Prostate gland (tissue), 2 donors: Measurements from ENCODE around the gene GSTK1. TPM values are rescaled to one million over a fixed set of nuclear protein-coding genes. Genes with fewer than 3 reads are reported as not detected.
A peak's percentile ranks its signal among the peaks of the same experiment; 100 is the strongest.

Source experiments
- DNase-seq: peaks from one replicate; pipeline ENCODE4 v3.0.0-alpha.2; 2019; ENCODE audit warnings: low spot score
- H3K27ac ChIP-seq, 2 donors: fragments of 200-600 bp; sonication (generic); 2 replicates each; pipeline ENCODE4 v1.5.1; 2017 to 2019
- H3K27me3 ChIP-seq: fragments of 200-600 bp; sonication (generic); replicated peaks from 2 replicates; pipeline ENCODE4 v1.5.1; 2019; ENCODE audit not compliant: insufficient read depth
- H3K36me3 ChIP-seq, 2 donors: fragments of 200-600 bp; sonication (generic); 1 replicate in 1 of 2; 2 replicates in 1 of 2; pipeline versions ENCODE4 v1.5.1 to v1.8.1; 2017 to 2019
- H3K4me1 ChIP-seq: fragments of 200-600 bp; sonication (generic); replicated peaks from 2 replicates; pipeline ENCODE4 v1.5.1; 2019
- H3K4me3 ChIP-seq, 2 donors: fragments of 200-600 bp; sonication (generic); 2 replicates each; pipeline ENCODE4 v1.5.1; 2017 to 2019
- H3K9me3 ChIP-seq: fragments of 200-600 bp; sonication (generic); 2 replicates; pipeline ENCODE4 v1.5.1; 2017
- CTCF ChIP-seq, 4 experiments: fragments of 200-600 bp in 2 of 4; fragments of 450-650 bp in 2 of 4; sonication (generic) in 2 of 4; IDR thresholded peaks; 1 replicate in 3 of 4; 2 replicates in 1 of 4; pipeline ENCODE4 v1.5.1; 2016 to 2019; ENCODE audit warnings: antibody characterized with exemption in 4 of 4, mild to moderate bottlenecking in 2 of 4, moderate library complexity in 2 of 4
- POLR2A ChIP-seq: fragments of 450-650 bp; IDR thresholded peaks from one replicate; pipeline ENCODE4 v1.6.1; 2016; ENCODE audit warnings: antibody characterized with exemption, mild to moderate bottlenecking
- POLR2AphosphoS5 ChIP-seq: sonication (generic); formaldehyde crosslinking; IDR thresholded peaks from one replicate; pipeline ENCODE4 v1.6.1; 2017; ENCODE audit warnings: antibody characterized with exemption
- WGBS: methylation state at CpG from one replicate; pipeline ENCODE4 v1.1.5; 2018; 5-methylcytosine and 5-hydroxymethylcytosine counted together
- intact Hi-C: fragments of 100-400 bp; cut with DNase I; formaldehyde crosslinking; loops from one replicate; pipeline ENCODE4 v1.14.2; 2022
- small RNA-seq, 2 donors: library from RNA; depleted of rRNA; stranded (forward); fragments of <200 nt; gene quantifications; one replicate each; pipeline ENCODE3, GENCODE V24; 2016
- total RNA-seq, 2 donors: library from RNA; depleted of rRNA; stranded (reverse); fragments of >200 nt; gene quantifications; one replicate each; pipeline ENCODE4 v1.1.0, GENCODE V29; 2016

GSTK1 gene
- total RNA-seq, 2 donors from 2014 or later = 134 to 153 TPM

- no peak within 1 kb of the TSS for H3K4me3 ChIP-seq
- WGBS = 73% methylated on average over 5 of the region's 5 CpGs
- no peak within 1 kb of the TSS for H3K27ac ChIP-seq
- no peaks in the 10 kb centered on the region for H3K36me3 ChIP-seq
- no peaks in the 10 kb centered on the region for H3K9me3 ChIP-seq
- intact Hi-C loops = no loop called here
- H3K27me3 ChIP-seq = no peaks in the 10 kb centered on the region
- DNase-seq = no peak
- H3K4me1 ChIP-seq = no peaks in the 10 kb centered on the region
- TF ChIP-seq POLR2AphosphoS5 (no peak), CTCF (IDR thresholded peaks at IDR 0.05) (no peak), POLR2A (no peak)
These were observed 52.5 kb downstream of the GSTK1 start, which contains the start of gene CLCN1 for GRCh38 chr7:143315776-143316175. Gene CLCN1 (plus strand): TSS chr7:143316111. CDS start chr7:143316213, 102 bp downstream.

GRCh38 chr7:143316492-143316891 lies 53.3 kb downstream of the GSTK1 start:
- no peak overlapping the region for H3K27ac ChIP-seq
- H3K4me3 ChIP-seq = no peak overlapping the region
- H3K9me3 ChIP-seq = no peaks in the 10 kb centered on the region
- no peaks in the 10 kb centered on the region for H3K27me3 ChIP-seq
- no peaks in the 10 kb centered on the region for H3K36me3 ChIP-seq
- 83% methylated on average over 4 of the region's 4 CpGs for WGBS
- no peak for DNase-seq
- no peak for TF ChIP-seq POLR2A
- no peak for TF ChIP-seq POLR2AphosphoS5
- TF ChIP-seq CTCF (IDR thresholded peaks at IDR 0.05) = no peak
- intact Hi-C loops = no loop called here
- H3K4me1 ChIP-seq = no peaks in the 10 kb centered on the region

- intact Hi-C loops = no loop called here
These were observed 55.4 kb downstream of the GSTK1 start for GRCh38 chr7:143318661-143319060.

More at GRCh38 chr7:143318661-143319060, 55.4 kb downstream of the GSTK1 start:
- no peak overlapping the region for H3K4me3 ChIP-seq
- TF ChIP-seq POLR2A (no peak), CTCF (IDR thresholded peaks at IDR 0.05) (peak in 1 of 4 experiments; percentile 30), POLR2AphosphoS5 (peak; percentile 67)
- H3K4me1 ChIP-seq = no peaks in the 10 kb centered on the region
- no peaks in the 10 kb centered on the region for H3K9me3 ChIP-seq
- WGBS = 31% methylated on average over 5 of the region's 5 CpGs
- DNase-seq = peak; percentile 67
- no peaks in the 10 kb centered on the region for H3K36me3 ChIP-seq
- peak overlapping the region in 1 of 2 donors; percentile 45 for H3K27ac ChIP-seq
- H3K27me3 ChIP-seq = no peaks in the 10 kb centered on the region

Small RNAs within 50 kb of the gene (small RNA-seq; reads per million reads assigned to genes)
- gene AC073342.3 (0 reads per million in 2 donors), gene RN7SL481P (0 reads per million in 2 donors), gene RN7SL535P (0 reads per million in 2 donors)

Other genes starting within 250 kb of the GSTK1 start
- gene OR9A2, start 236.3 kb upstream of the GSTK1 start, total RNA-seq = not detected
- gene OR6V1, start 211.1 kb upstream of the GSTK1 start, total RNA-seq = not detected
- gene PIP, start 131.4 kb upstream of the GSTK1 start, total RNA-seq = 10 to 100 TPM in 1 of 2 donors, 1 to 10 TPM in 1; 2.2 to 98.2 TPM
- gene TAS2R39, start 80.0 kb upstream of the GSTK1 start, total RNA-seq = not detected
- not detected for gene TAS2R40, start 41.4 kb upstream of the GSTK1 start, total RNA-seq
- gene TMEM139, start 21.5 kb downstream of the GSTK1 start, total RNA-seq = 1 to 10 TPM in 1 of 2 donors, under 1 TPM in 1; 0.51 to 7.7 TPM
- gene CASP2, start 24.9 kb downstream of the GSTK1 start, total RNA-seq = 10 to 100 TPM; 19.6 to 20.2 TPM
- under 1 TPM in 1 of 2 donors, not detected in 1; 0.23 TPM for gene CLCN1, start 52.7 kb downstream of the GSTK1 start, total RNA-seq
- gene FAM131B, start 99.3 kb downstream of the GSTK1 start, total RNA-seq = 1 to 10 TPM in 1 of 2 donors, under 1 TPM in 1; 0.32 to 1.2 TPM
- 100 to 1,000 TPM in 1 of 2 donors, 10 to 100 TPM in 1; 55.8 to 256 TPM for gene ZYX, start 117.9 kb downstream of the GSTK1 start, total RNA-seq
- gene EPHA1, start 145.4 kb downstream of the GSTK1 start, total RNA-seq = 10 to 100 TPM; 10.5 to 15.7 TPM
- gene TAS2R60, start 180.0 kb downstream of the GSTK1 start, total RNA-seq = not detected
- gene TAS2R41, start 214.4 kb downstream of the GSTK1 start, total RNA-seq = 1 to 10 TPM in 1 of 2 donors, not detected in 1; 2.7 TPM